Naive thymus-derived CD4-positive, alpha-beta T cell (primary cell): ENCODE data around the gene UVRAG. TPM values are rescaled to one million over a fixed set of nuclear protein-coding genes. Genes with fewer than 3 reads are reported as not detected.

ENCODE experiments used
- ATAC-seq: fragments of 150-1000 bp; cut with Tn5 transposase; 2 replicates; pipeline ENCODE4 v1.10.0; 2021; ENCODE audit warnings: mild to moderate bottlenecking, moderate library complexity
- CTCF ChIA-PET: fragments of 350-600 bp; sonication (Branson Sonifier 250); formaldehyde crosslinking; loops from one replicate; lab custom pipeline; 2021; ENCODE audit warnings: antibody characterized with exemption; lab: Charles Lee
- POLR2A ChIA-PET: fragments of 350-600 bp; sonication (Branson Sonifier 250); formaldehyde crosslinking; loops from one replicate; lab custom pipeline; 2021; ENCODE audit warnings: antibody characterized with exemption, inconsistent platforms; lab: Charles Lee
- DNase-seq, 9 donors: peaks; one replicate each; pipeline versions ENCODE4 v3.0.0 to v3.0.0-alpha.2; 2020 to 2022; ENCODE audit warnings: mixed read lengths in 1 of 9
- H3K27ac ChIP-seq: one replicate; pipeline ENCODE4 v1.7.0; 2013; ENCODE audit warnings: mild to moderate bottlenecking, low read depth, low read length, moderate library complexity
- H3K27me3 ChIP-seq, 2 donors: one replicate each; pipeline ENCODE4 v1.7.0; 2013; ENCODE audit warnings: low read length in 2 of 2, mild to moderate bottlenecking in 2 of 2, moderate library complexity in 2 of 2; ENCODE audit not compliant: control insufficient read depth in 2 of 2, insufficient read depth in 2 of 2
- H3K36me3 ChIP-seq, 3 experiments: 1 replicate in 2 of 3; 2 replicates in 1 of 3; pipeline ENCODE4 v1.7.0; 2013; ENCODE audit warnings: low read length in 3 of 3, mild to moderate bottlenecking in 3 of 3, moderate library complexity in 1 of 3; ENCODE audit not compliant: insufficient read depth in 3 of 3, control insufficient read depth in 2 of 3
- H3K4me1 ChIP-seq, 2 donors: one replicate each; pipeline ENCODE4 v1.7.0; 2013; ENCODE audit warnings: low read length in 2 of 2, mild to moderate bottlenecking in 2 of 2, moderate library complexity in 1 of 2; ENCODE audit not compliant: control insufficient read depth in 2 of 2, insufficient read depth in 2 of 2
- H3K4me3 ChIP-seq: 2 replicates; pipeline ENCODE4 v1.7.0; 2013; ENCODE audit warnings: mild to moderate bottlenecking, low read length
- H3K9me3 ChIP-seq, 3 experiments: 1 replicate in 2 of 3; 2 replicates in 1 of 3; pipeline ENCODE4 v1.7.0; 2013; ENCODE audit warnings: low read length in 3 of 3; ENCODE audit not compliant: control insufficient read depth in 2 of 3
- H3K27ac Mint-ChIP-seq, 9 donors: one replicate each; pipeline ENCODE4 v1.8.0; 2020 to 2022; ENCODE audit warnings: mixed read lengths in 9 of 9, mild to moderate bottlenecking in 8 of 9, moderate library complexity in 5 of 9, inconsistent platforms in 2 of 9
- H3K27me3 Mint-ChIP-seq, 5 donors: one replicate each; pipeline ENCODE4 v1.8.0; 2021 to 2022; ENCODE audit warnings: mixed read lengths in 5 of 5, mild to moderate bottlenecking in 1 of 5
- H3K36me3 Mint-ChIP-seq, 5 donors: one replicate each; pipeline ENCODE4 v1.8.0; 2020 to 2022; ENCODE audit warnings: mixed read lengths in 5 of 5, mild to moderate bottlenecking in 3 of 5, inconsistent platforms in 1 of 5
- H3K4me1 Mint-ChIP-seq, 7 donors: one replicate each; pipeline ENCODE4 v1.8.0; 2020 to 2022; ENCODE audit warnings: mixed read lengths in 7 of 7, mild to moderate bottlenecking in 3 of 7, inconsistent platforms in 1 of 7
- H3K4me3 Mint-ChIP-seq, 10 donors: one replicate each; pipeline ENCODE4 v1.8.0; 2020 to 2022; ENCODE audit warnings: mild to moderate bottlenecking in 10 of 10, mixed read lengths in 10 of 10, moderate library complexity in 6 of 10, inconsistent platforms in 2 of 10
- H3K9me3 Mint-ChIP-seq, 11 donors: one replicate each; pipeline ENCODE4 v1.8.0; 2020 to 2022; ENCODE audit warnings: mixed read lengths in 11 of 11, mild to moderate bottlenecking in 4 of 11, inconsistent platforms in 1 of 11, moderate library complexity in 1 of 11
- intact Hi-C, 2 donors: fragments of 100-400 bp; cut with micrococcal nuclease; formaldehyde crosslinking; loops; one replicate each; pipeline ENCODE4 v1.15.1; 2023
- polyA plus RNA-seq, 2 donors: library from polyadenylated mRNA; unstranded; fragments of 300-500 nt; fragmentation: Illumina TruSeq; gene quantifications; one replicate each; pipeline ENCODE4 v1.2.3, GENCODE V29; 2021
- total RNA-seq, 6 experiments: library from RNA in 5 of 6; stranded (reverse) in 5 of 6; gene quantifications; 1 replicate in 5 of 6; 2 replicates in 1 of 6; pipeline ENCODE4 v1.2.3 and lab custom pipeline; 2021 to 2026

The UVRAG gene
- total and polyA plus RNA-seq, 7 experiments from 2014 or later, result 12.3 to 46.1 (median 24.6) TPM

DNA sequence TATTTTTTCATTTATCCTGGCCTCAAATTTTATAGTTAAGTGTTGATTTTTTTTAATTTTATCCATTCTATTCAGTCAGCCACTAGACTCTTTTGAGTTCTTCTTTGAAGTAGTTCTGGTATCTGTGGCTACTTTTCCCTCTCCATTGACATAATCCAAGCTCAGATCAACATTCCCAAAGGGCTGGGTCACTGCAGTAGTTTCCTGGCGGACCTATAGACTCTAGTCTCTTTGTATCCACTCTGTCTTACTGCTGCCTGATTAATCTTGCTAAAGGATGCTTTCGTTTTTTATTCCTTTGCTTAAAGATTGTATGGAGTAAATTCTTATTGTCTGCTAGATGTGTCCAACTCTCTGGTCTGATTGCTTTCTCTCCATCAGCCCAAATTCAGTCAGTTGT, 87.6 kb downstream of the UVRAG start:
- H3K36me3 ChIP-seq, result no peaks in the 10 kb centered on the region
- intact Hi-C loops, result no loop called here
- Mint-ChIP-seq H3K36me3 (peaks cover 0 to 50% (median 8%) of the 10 kb centered on the region in 5 donors), H3K4me3 (no peak overlapping the region), H3K27me3 (peaks cover 0 to 7% (median 0%) of the 10 kb centered on the region in 5 donors), H3K4me1 (peaks cover 0 to 34% (median 19%) of the 10 kb centered on the region in 7 donors), H3K27ac (no peak overlapping the region), H3K9me3 (no peaks in the 10 kb centered on the region)
- no peak overlapping the region for H3K27ac ChIP-seq
- DNase-seq (no peak), ATAC-seq (no peak)
- CTCF ChIA-PET, result interaction anchor here (1.2 kb wide), 1 partner anchor 8 kb away, joined by 3 read pairs; no protein-coding TSS in a partner anchor
- no peak overlapping the region for H3K4me3 ChIP-seq
- no peaks in the 10 kb centered on the region for H3K9me3 ChIP-seq
- no peaks in the 10 kb centered on the region for H3K4me1 ChIP-seq
- H3K27me3 ChIP-seq, result no peaks in the 10 kb centered on the region
- POLR2A ChIA-PET, result no interaction called here

- H3K27me3 Mint-ChIP-seq, result peaks cover 0 to 7% (median 0%) of the 10 kb centered on the region in 5 donors
- Histone ChIP-seq H3K36me3 (no peaks in the 10 kb centered on the region), H3K4me3 (no peak overlapping the region), H3K27ac (no peak overlapping the region), H3K27me3 (no peaks in the 10 kb centered on the region), H3K9me3 (no peaks in the 10 kb centered on the region), H3K4me1 (no peaks in the 10 kb centered on the region)
- peaks cover 0 to 48% (median 8%) of the 10 kb centered on the region in 5 donors for H3K36me3 Mint-ChIP-seq
- no peaks in the 10 kb centered on the region for H3K9me3 Mint-ChIP-seq
- H3K27ac Mint-ChIP-seq, result no peak overlapping the region
- no peak overlapping the region for H3K4me3 Mint-ChIP-seq
- DNase-seq, result no peak
- H3K4me1 Mint-ChIP-seq, result peaks cover 4 to 40% (median 19%) of the 10 kb centered on the region in 7 donors
- ChIA-PET POLR2A (interaction anchor here (0.7 kb wide), 1 partner anchor 871 kb away, joined by 3 read pairs; no protein-coding TSS in a partner anchor), CTCF (interaction anchor here (1.0 to 1.2 kb wide), 2 partner anchors 9 to 18 kb away, joined by 3 to 4 read pairs; no protein-coding TSS in a partner anchor)
- intact Hi-C loops, result no loop called here
- no peak for ATAC-seq
Observed at GRCh38 chr11:75903276-75903675, 88.3 kb downstream of the UVRAG start.

DNA sequence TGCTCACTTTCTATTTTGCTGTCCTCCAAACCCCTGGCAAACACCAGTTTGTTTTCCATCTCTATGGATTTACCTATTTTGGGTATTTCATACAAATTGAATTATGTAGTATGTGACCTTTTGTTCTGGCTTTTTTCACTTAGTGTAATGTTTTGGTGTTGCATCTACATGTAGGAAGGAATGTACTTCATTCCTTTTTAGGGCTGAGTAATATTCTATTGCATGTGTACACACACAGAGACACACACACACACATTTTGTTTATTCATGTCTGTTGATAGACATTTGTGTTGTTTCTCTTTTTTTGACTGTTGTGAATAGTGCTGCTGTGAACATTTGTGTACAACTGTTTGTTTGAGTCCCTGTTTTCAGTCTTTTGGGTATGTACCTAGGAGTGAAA, 90.4 kb downstream of the UVRAG start:
- Histone ChIP-seq H3K27me3 (no peaks in the 10 kb centered on the region), H3K36me3 (no peaks in the 10 kb centered on the region), H3K4me3 (no peak overlapping the region), H3K27ac (no peak overlapping the region), H3K4me1 (no peaks in the 10 kb centered on the region), H3K9me3 (no peaks in the 10 kb centered on the region)
- H3K27ac Mint-ChIP-seq, result no peak overlapping the region
- H3K27me3 Mint-ChIP-seq, result peaks cover 0 to 10% (median 0%) of the 10 kb centered on the region in 5 donors
- ATAC-seq, result no peak
- POLR2A ChIA-PET, result no interaction called here
- no peak overlapping the region for H3K4me3 Mint-ChIP-seq
- peaks cover 16 to 45% (median 27%) of the 10 kb centered on the region in 7 donors for H3K4me1 Mint-ChIP-seq
- DNase-seq, result no peak
- no peaks in the 10 kb centered on the region for H3K9me3 Mint-ChIP-seq
- CTCF ChIA-PET, result no interaction called here
- intact Hi-C loops, result no loop called here
- H3K36me3 Mint-ChIP-seq, result peaks cover 0 to 44% (median 8%) of the 10 kb centered on the region in 5 donors

DNA sequence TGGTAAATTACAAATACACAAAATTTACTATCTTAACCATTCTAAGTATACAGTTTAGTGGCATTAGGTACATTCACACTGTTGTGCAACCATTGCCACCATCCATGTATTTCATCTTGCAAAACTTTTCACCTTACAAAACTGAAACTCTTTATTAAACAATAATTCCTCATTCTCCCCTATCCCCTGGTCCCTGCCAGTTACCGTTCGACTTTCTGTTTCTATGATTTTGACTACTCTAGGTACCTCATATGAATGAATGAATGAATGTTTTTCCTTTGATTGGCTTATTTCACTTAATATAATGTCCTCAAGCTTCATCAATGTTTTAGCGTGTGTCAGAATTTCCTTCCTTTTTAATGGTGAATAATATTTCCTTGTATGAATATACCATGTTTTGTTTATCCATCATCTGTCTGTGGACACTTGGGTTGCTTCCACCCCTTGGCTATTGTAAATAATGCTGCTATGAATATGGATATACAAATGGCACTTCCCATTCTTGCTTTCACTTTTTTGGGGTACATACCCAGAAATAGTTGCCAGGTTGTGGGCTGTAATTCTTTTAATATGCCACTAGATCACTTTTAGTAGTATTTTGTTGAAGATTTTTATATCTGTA, 93.0 kb downstream of the UVRAG start:
- Mint-ChIP-seq H3K36me3 (peaks cover 7 to 48% (median 17%) of the 10 kb centered on the region in 5 donors), H3K4me1 (peaks cover 16 to 33% (median 22%) of the 10 kb centered on the region in 7 donors), H3K9me3 (no peaks in the 10 kb centered on the region), H3K4me3 (no peak overlapping the region), H3K27ac (no peak overlapping the region), H3K27me3 (peaks cover 0 to 10% (median 0%) of the 10 kb centered on the region in 5 donors)
- intact Hi-C loops, result no loop called here
- ChIA-PET POLR2A (no interaction called here), CTCF (no interaction called here)
- Histone ChIP-seq H3K27ac (no peak overlapping the region), H3K9me3 (no peaks in the 10 kb centered on the region), H3K27me3 (no peaks in the 10 kb centered on the region), H3K36me3 (peaks cover 0 to 13% (median 0%) of the 10 kb centered on the region in 3 experiments), H3K4me1 (no peaks in the 10 kb centered on the region), H3K4me3 (no peak overlapping the region)
- DNase-seq (no peak), ATAC-seq (no peak)

- no peaks in the 10 kb centered on the region for H3K9me3 Mint-ChIP-seq
- CTCF ChIA-PET, result no interaction called here
- H3K27ac Mint-ChIP-seq, result no peak overlapping the region
- POLR2A ChIA-PET, result interaction anchor here (0.5 kb wide), 1 partner anchor 15 kb away, joined by 3 read pairs; no protein-coding TSS in a partner anchor
- Histone ChIP-seq H3K27me3 (no peaks in the 10 kb centered on the region), H3K36me3 (peaks cover 0 to 13% (median 0%) of the 10 kb centered on the region in 3 experiments), H3K27ac (no peak overlapping the region), H3K4me1 (no peaks in the 10 kb centered on the region), H3K4me3 (no peak overlapping the region), H3K9me3 (no peaks in the 10 kb centered on the region)
- H3K4me1 Mint-ChIP-seq, result peaks cover 16 to 28% (median 20%) of the 10 kb centered on the region in 7 donors
- DNase-seq, result no peak
- ATAC-seq, result no peak
- no peak overlapping the region for H3K4me3 Mint-ChIP-seq
- peaks cover 8 to 42% (median 33%) of the 10 kb centered on the region in 5 donors for H3K36me3 Mint-ChIP-seq
- intact Hi-C loops, result no loop called here
- peaks cover 0 to 10% (median 0%) of the 10 kb centered on the region in 5 donors for H3K27me3 Mint-ChIP-seq
Observed at GRCh38 chr11:75910426-75911145, 95.6 kb downstream of the UVRAG start.

- intact Hi-C loops, result no loop called here
- no peaks in the 10 kb centered on the region for H3K4me1 ChIP-seq
- POLR2A ChIA-PET, result interaction anchor here (0.5 kb wide), 1 partner anchor 14 kb away, joined by 3 read pairs; no protein-coding TSS in a partner anchor
- H3K4me1 Mint-ChIP-seq, result peaks cover 15 to 28% (median 20%) of the 10 kb centered on the region in 7 donors
- H3K4me3 ChIP-seq, result no peak overlapping the region
- peaks cover 8 to 44% (median 37%) of the 10 kb centered on the region in 5 donors for H3K36me3 Mint-ChIP-seq
- DNase-seq (no peak), ATAC-seq (no peak)
- no peaks in the 10 kb centered on the region for H3K27me3 ChIP-seq
- peaks cover 0 to 10% (median 0%) of the 10 kb centered on the region in 5 donors for H3K27me3 Mint-ChIP-seq
- no peaks in the 10 kb centered on the region for H3K9me3 ChIP-seq
- H3K27ac ChIP-seq, result no peak overlapping the region
- H3K9me3 Mint-ChIP-seq, result no peaks in the 10 kb centered on the region
- CTCF ChIA-PET, result interaction anchor here (0.6 kb wide), 1 partner anchor 30 kb away, joined by 7 read pairs; no protein-coding TSS in a partner anchor
- no peak overlapping the region for H3K27ac Mint-ChIP-seq
- H3K36me3 ChIP-seq, result peaks cover 0 to 13% (median 0%) of the 10 kb centered on the region in 3 experiments
- H3K4me3 Mint-ChIP-seq, result no peak overlapping the region
Observed at GRCh38 chr11:75911459-75911858, 96.4 kb downstream of the UVRAG start.
